Posterior vena cava (tissue), 2 donors: ENCODE results near the gene MYZAP. TPM values are rescaled to one million over a fixed set of nuclear protein-coding genes. Genes with fewer than 3 reads are reported as not detected.

Experiments
- DNase-seq: peaks from one replicate; pipeline ENCODE4 v3.0.0-alpha.2; 2020; ENCODE audit warnings: low spot score
- intact Hi-C, 2 donors: fragments of 100-400 bp; cut with DNase I; formaldehyde crosslinking; loops; one replicate each; pipeline versions ENCODE4 v1.14.1 to v1.14.2; 2022 to 2023
- total RNA-seq, 2 donors: library from RNA; stranded (reverse); fragmentation: NEBNext Ultra II Directional; extraction: Animal tissue kit (Norgen Biotek cat#: 25700); gene quantifications; one replicate each; pipeline ENCODE4 v1.2.1, GENCODE V29; 2021
- donor health status: DM: yes; HTN: yes; CAD: no.
- donor health status: DM: yes; HTN: yes; CAD: no.

Gene MYZAP
- total RNA-seq, 2 donors from 2014 or later = 6.2 to 8.4 TPM

- intact Hi-C loops = loop anchor here in 1 of 2 donors (10.0 kb wide), 1 partner anchor 178 kb away; no protein-coding TSS in a partner anchor
- no peak for DNase-seq
Measured at GRCh38 chr15:57676585-57676984, 84.9 kb downstream of the MYZAP start.

- intact Hi-C loops = loop anchor here in 1 of 2 donors (10.0 kb wide), 1 partner anchor 178 kb away; no protein-coding TSS in a partner anchor
Measured at GRCh38 chr15:57677204-57677603, 85.5 kb downstream of the MYZAP start.

DNA sequence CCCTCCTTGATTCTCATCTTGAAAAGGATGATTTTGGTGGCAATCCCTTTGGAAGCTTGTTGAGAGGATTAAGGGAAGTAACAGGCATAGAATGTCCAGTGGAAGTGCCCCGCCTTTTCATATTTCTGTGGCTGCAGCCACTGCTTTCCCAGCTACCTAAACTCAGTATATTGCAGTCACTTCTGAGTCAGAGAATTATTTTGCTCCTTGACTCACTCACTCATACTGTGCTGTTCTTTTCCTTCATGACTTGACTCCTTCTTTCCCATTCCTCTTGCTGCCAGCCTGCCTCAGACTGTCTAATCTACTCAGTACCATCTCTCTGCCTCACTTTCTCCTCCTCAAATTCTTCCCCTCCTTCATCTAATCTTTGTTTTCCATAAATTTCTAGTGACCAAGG is 88.3 kb downstream of the MYZAP start:
- no peak for DNase-seq
- intact Hi-C loops = no loop called here

More at GRCh38 chr15:57677204-57677603, 85.5 kb downstream of the MYZAP start:
- no peak for DNase-seq

DNA sequence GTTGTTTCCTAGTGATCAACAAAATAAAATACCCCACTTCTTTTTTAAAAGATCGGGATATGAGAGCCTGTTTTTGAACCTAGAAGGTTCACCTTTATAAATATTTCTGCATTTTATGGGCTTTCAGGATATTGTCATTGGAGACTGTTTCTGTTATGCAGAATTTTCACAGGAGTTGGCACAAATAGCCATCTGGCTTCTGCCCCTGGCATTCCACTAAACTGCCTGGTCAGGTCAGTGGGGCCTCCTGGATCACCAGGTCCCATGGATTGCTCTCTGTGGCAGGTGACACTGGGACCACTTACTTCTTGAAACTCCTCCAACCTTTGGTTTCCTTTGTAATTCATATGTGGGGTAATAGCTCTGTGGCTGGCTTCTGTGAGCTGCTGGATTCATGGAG is 89.3 kb downstream of the MYZAP start:
- DNase-seq = no peak
- intact Hi-C loops = no loop called here

DNA sequence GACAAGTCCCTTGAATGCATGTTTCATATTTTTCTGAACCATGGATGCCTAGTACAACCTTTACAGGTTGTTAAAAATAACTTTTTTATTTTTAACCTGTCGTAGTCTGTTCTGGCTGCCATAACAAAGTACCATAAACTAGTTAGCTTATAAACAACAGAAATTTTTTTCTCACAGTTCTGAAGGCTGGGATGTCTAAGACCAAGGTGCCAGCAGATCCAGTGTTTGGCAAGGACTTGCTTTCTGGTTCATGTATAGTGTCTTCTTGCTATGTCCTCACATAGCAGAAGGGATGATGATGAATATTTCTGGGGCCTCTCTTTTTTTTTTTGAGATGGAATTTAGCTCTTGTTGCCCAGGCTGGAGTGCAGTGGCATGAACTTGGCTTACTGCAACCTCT is 91.8 kb downstream of the MYZAP start:
- DNase-seq = no peak
- intact Hi-C loops = no loop called here

GRCh38 chr15:57684491-57685151 is 92.9 kb downstream of the MYZAP start:
- intact Hi-C loops = no loop called here

DNA sequence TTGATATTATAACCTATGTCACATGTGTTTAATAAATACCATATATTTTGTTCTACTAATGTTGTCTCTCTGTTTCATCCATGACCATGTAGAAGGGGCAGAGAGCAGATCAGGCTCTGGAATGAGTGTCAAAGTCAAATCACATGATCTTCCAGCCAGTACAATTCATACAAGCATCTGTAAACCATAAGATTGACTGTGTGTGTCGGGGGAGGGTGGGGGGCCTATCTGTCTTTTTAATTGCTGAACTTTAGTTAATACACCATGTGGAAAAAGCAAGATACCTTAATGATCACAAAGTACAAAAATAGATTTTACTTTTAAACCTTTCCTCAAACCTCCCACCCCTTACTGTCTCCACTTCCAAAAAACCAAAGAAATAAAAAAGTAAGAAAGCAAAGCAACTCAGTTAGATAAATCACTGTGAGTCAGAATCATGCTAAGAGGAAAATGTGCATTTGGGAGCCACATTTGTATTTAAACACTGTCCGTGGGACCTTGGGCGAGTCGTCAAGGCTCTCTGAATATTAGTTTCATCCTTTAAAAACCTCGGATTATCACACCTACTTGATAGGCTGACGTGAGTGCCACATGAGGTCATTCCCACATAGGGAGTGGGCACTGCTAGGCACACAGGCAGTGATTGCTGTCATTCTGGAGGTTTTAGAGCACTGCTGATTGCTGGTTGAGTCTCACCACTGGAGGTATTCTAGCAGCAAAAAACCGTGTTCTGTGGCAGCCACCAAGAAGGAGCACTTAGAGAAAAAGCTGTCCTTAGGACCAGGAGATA is 93.8 kb downstream of the MYZAP start:
- intact Hi-C loops = no loop called here
- no peak for DNase-seq

More at GRCh38 chr15:57684491-57685151, 92.9 kb downstream of the MYZAP start:
- no peak for DNase-seq

GRCh38 chr15:57686657-57687056 is 95.0 kb downstream of the MYZAP start:
- intact Hi-C loops = no loop called here
- no peak for DNase-seq

- DNase-seq = no peak
- intact Hi-C loops = no loop called here
Measured at GRCh38 chr15:57690341-57690966, 98.8 kb downstream of the MYZAP start.

DNA sequence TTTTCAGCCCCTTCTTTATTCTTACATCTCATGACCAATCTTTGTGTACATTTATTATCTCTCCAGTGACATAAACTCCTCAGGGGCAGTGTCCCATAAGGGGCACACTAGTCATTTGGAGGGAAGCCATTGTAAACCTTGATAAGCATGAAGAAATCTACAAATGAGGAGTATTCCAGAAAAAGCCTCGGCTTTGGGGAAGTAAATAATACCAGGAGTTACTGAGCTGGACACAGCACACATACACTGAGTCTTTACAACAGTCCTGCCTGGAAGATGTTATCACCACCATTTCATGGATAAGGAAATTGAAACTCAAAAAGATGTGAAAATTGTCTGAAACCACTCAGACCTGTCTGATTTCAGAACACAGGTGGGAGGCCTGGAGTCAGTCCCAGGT is 99.4 kb downstream of the MYZAP start:
- no peak for DNase-seq
- intact Hi-C loops = no loop called here

GRCh38 chr15:57692709-57693108 is 101.0 kb downstream of the MYZAP start:
- intact Hi-C loops = no loop called here
- DNase-seq = no peak

GRCh38 chr15:57694279-57694678 is 102.6 kb downstream of the MYZAP start:
- intact Hi-C loops = no loop called here
- no peak for DNase-seq

GRCh38 chr15:57696146-57696545 is 104.4 kb downstream of the MYZAP start:
- no peak for DNase-seq
- intact Hi-C loops = no loop called here

- intact Hi-C loops = no loop called here
- no peak for DNase-seq
Measured at GRCh38 chr15:57697588-57697987, 105.9 kb downstream of the MYZAP start.

GRCh38 chr15:57698243-57698642 is 106.5 kb downstream of the MYZAP start:
- intact Hi-C loops = no loop called here

DNA sequence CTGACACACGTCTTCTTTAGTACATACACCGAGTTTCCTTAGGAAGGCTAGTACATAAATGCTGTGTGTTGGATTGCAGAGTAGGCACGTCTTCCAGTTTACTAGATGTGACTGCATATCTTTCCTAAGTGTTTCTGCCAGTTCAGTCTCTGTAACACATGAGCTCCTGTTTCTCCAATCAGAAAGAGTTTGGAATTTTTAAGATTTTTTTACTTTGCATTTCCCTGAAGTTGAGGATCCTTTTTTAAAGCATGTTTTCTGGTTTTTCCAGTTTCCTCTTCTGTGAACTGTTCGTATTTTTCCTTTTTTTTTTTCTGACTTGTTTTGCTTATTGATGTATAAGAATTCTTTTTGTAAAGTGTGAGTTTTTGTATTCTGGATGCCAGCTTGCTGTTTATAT is 107.3 kb downstream of the MYZAP start:
- intact Hi-C loops = no loop called here
- no peak for DNase-seq

More at GRCh38 chr15:57698243-57698642, 106.5 kb downstream of the MYZAP start:
- DNase-seq = no peak

GRCh38 chr15:57703387-57703786 is 111.7 kb downstream of the MYZAP start:
- intact Hi-C loops = no loop called here
- no peak for DNase-seq

DNA sequence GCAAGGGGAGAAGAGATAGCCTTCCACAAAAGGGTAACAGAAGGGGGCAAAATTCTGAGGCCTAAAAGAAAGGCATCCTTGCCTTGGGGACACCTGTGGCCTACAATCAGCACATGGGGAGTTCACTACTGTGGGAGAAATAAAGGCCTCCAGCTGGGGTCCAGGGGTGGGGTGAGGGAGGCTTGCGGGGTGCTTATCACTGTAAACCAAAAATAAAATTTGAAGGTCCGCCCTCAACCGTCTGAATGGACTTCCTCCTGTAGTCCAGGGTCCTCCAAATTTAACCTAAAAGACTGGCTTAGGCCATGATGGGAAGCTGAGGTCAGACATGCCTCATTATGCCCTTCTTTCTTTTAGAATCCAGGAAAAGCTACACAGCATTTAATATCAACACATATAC is 112.7 kb downstream of the MYZAP start:
- intact Hi-C loops = no loop called here
- DNase-seq = no peak

DNA sequence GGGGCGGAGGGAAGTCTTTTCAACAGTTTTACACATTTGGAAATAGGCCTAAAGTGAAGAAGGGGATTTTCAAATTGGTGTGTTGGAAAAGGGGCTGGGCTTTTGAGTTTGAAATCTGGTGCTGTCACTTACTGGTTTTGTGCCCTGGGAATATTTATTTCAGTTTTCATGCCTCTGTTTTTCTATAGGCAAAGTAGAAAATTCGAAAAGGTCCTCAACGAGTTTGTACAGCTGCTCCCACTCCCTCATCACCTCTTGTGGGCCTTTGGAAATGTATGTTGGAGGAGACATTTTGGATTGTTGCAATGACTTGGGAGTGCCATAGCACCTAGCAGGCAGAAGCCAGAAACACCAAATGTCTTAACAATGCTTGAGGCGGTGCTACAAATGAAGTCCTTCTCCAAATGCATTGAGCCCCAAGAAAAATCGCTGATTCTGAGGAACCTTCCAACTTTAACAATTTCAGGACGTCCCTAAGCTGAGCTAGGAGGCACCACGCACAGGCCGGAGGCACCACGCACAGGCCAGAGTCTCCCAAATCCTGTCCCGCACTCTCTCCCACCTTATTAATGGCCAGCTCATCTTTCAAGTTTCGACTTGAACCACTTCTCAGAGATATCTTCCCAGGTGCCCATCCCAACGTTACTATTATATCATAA is 114.2 kb downstream of the MYZAP start:
- DNase-seq = no peak
- intact Hi-C loops = no loop called here
